ENCODE measurements around the gene BUB1B. TPM values are rescaled to one million over a fixed set of nuclear protein-coding genes. Genes with fewer than 3 reads are reported as not detected.

The BUB1B gene
- total and polyA plus RNA-seq, 9 of the 15 experiments (the other 6 are each of a cell fraction or from before 2014, with no cell fraction given), result 28.7 to 113 (median 82.2) TPM

- no peak for TF ChIP-seq HNRNPH1 (optimal IDR thresholded peaks at IDR 0.05; ENCODE audit: low read depth, low read length)
- TF ChIP-seq MAFF (IDR thresholded peaks at IDR 0.05; ENCODE audit: low read length), result no peak
- no peak for TF ChIP-seq STAT6 (CRISPR knock-in tag; IDR thresholded peaks at IDR 0.05)
- TF ChIP-seq RUNX1 (IDR thresholded peaks at IDR 0.05; ENCODE audit: low read depth), result no peak
- TF ChIP-seq TAF15 (IDR thresholded peaks at IDR 0.05; ENCODE audit: low read depth, low read length), result no peak
- no peak for TF ChIP-seq ZNF311 (CRISPR knock-in tag; IDR thresholded peaks at IDR 0.05)
- peak; percentile 75 to 80 for TF ChIP-seq KDM1A (IDR thresholded peaks at IDR 0.05)
- no peak for TF ChIP-seq ATF6 (CRISPR knock-in tag; IDR thresholded peaks at IDR 0.05)
- TF ChIP-seq TCF3 (CRISPR knock-in tag; IDR thresholded peaks at IDR 0.05), result peak; percentile 44; the same call in 1 of the 2 replicates
- peak; percentile 43; the same call in 1 of the 2 replicates for TF ChIP-seq MBD2 (IDR thresholded peaks at IDR 0.05; ENCODE audit: borderline replicate concordance, low read depth)
- no peak for TF ChIP-seq ELF2 (CRISPR knock-in tag; IDR thresholded peaks at IDR 0.05)
- TF ChIP-seq ZKSCAN8 (CRISPR knock-in tag; IDR thresholded peaks at IDR 0.05), result no peak
- TF ChIP-seq HDAC1 (IDR thresholded peaks at IDR 0.05), result peak in 1 of 2 experiments; percentile 67; a peak in 2 of 4 replicates
- peak; percentile 26; the same call in 1 of the 2 replicates for TF ChIP-seq MAX (CRISPR knock-in tag; IDR thresholded peaks at IDR 0.05)
- TF ChIP-seq ZEB2 (IDR thresholded peaks at IDR 0.05), result peak; percentile 92
- no peak for TF ChIP-seq HNRNPL (IDR thresholded peaks at IDR 0.05; ENCODE audit: low read depth, low read length)
- peak; percentile 28 to 57; a peak in 2 of 4 replicates for TF ChIP-seq FOXK2 (conservative IDR thresholded peaks at IDR 0.05 in 1 of 2, IDR thresholded peaks at IDR 0.05 in 1 of 2; ENCODE audit: low read depth in 2 of 2)
- TF ChIP-seq THRB (CRISPR knock-in tag; conservative IDR thresholded peaks at IDR 0.05), result no peak
- no peak for TF ChIP-seq GTF2A2 (tag; IDR thresholded peaks at IDR 0.05)
- no peak for TF ChIP-seq GTF2E2 (tag; IDR thresholded peaks at IDR 0.05)
- peak; percentile 99 for TF ChIP-seq CTBP1 (IDR thresholded peaks at IDR 0.05; ENCODE audit: borderline replicate concordance)
- no peak for TF ChIP-seq ETS2 (tag; IDR thresholded peaks at IDR 0.05; ENCODE audit: borderline replicate concordance, poor library complexity, severe bottlenecking)
- TF ChIP-seq RAD21 (CRISPR knock-in tag; conservative IDR thresholded peaks at IDR 0.05 in 1 of 2, IDR thresholded peaks at IDR 0.05 in 1 of 2), result 0 out of 4 replicates have a peak, but pooled peaks of 1 of the 2 experiments have one; percentile 2
These were observed 106.0 kb downstream of the BUB1B start (continued) for GRCh38 chr15:40266828-40267304.

Measured in K562 (cell line).